Mesodermal cell (in vitro differentiated cells): ENCODE results near the gene RFTN1.

Experiments used
- H3K27ac ChIP-seq: 2 replicates; pipeline ENCODE4 v1.7.0; 2013; ENCODE audit warnings: mild to moderate bottlenecking, low read depth, low read length, moderate library complexity; ENCODE audit not compliant: severe bottlenecking
- H3K36me3 ChIP-seq: 2 replicates; pipeline ENCODE4 v1.7.1; 2013; ENCODE audit warnings: mild to moderate bottlenecking, low read length, moderate library complexity; ENCODE audit not compliant: control insufficient read depth, insufficient read depth
- H3K4me1 ChIP-seq: one replicate; pipeline ENCODE4 v1.7.1; 2013; ENCODE audit warnings: mild to moderate bottlenecking, low read length; ENCODE audit not compliant: insufficient read depth, control insufficient read depth, poor library complexity, severe bottlenecking
- H3K4me3 ChIP-seq: 2 replicates; pipeline ENCODE4 v1.7.0; 2013; ENCODE audit warnings: low read length, control low read depth, mild to moderate bottlenecking; ENCODE audit not compliant: insufficient read depth, poor library complexity, severe bottlenecking; ENCODE audit errors: extremely low read depth
- H3K9me3 ChIP-seq: 2 replicates; pipeline ENCODE4 v1.7.1; 2013; ENCODE audit warnings: mild to moderate bottlenecking, low read length, moderate library complexity; ENCODE audit not compliant: control insufficient read depth
- WGBS, 2 experiments: methylation state at CpG; one replicate each; pipeline ENCODE4 v1.1.5; 2013; ENCODE audit warnings: missing lambda C conversion rate in 2 of 2; ENCODE audit not compliant: insufficient coverage in 2 of 2; 5-methylcytosine and 5-hydroxymethylcytosine counted together

Gene RFTN1

DNA sequence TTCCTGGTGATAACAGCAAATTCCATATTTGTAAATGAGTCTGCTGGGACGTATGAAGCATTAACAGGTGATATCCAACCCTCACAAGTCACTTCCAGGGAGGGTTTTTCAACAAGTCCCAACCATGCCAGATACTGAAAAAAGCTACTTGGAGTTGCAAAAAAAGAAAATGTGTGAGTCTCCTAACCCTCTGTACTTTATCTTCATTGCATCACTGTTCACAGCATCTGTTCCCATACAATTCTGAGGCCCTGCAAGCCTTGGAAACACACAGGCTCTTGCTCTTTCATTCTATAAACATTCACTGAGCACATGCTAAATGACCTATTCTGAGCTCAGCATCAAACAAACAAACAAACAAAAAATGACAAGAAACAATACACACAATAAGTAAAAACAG lies 120.8 kb downstream of the RFTN1 start:
- no peak overlapping the region for H3K4me3 ChIP-seq
- H3K9me3 ChIP-seq, result no peaks in the 10 kb centered on the region
- no peaks in the 10 kb centered on the region for H3K4me1 ChIP-seq
- WGBS, 2 experiments, result no CpG with 5 or more reads among the region's 1 CpG
- H3K27ac ChIP-seq, result no peak overlapping the region
- H3K36me3 ChIP-seq, result no peaks in the 10 kb centered on the region

GRCh38 chr3:16392065-16392464 lies 121.4 kb downstream of the RFTN1 start:
- Histone ChIP-seq H3K4me3 (no peak overlapping the region), H3K4me1 (no peaks in the 10 kb centered on the region), H3K9me3 (no peaks in the 10 kb centered on the region), H3K36me3 (no peaks in the 10 kb centered on the region), H3K27ac (no peak overlapping the region)
- 80 to 86% methylated on average over 1 of the region's 1 CpG for WGBS, 2 experiments

GRCh38 chr3:16390581-16390980 lies 122.9 kb downstream of the RFTN1 start:
- WGBS, 2 experiments, result 88 to 94% methylated on average over 2 of the region's 2 CpGs

GRCh38 chr3:16388850-16389441 lies 124.6 kb downstream of the RFTN1 start:
- Histone ChIP-seq H3K4me1 (no peaks in the 10 kb centered on the region), H3K4me3 (no peak overlapping the region), H3K36me3 (no peaks in the 10 kb centered on the region), H3K9me3 (no peaks in the 10 kb centered on the region), H3K27ac (no peak overlapping the region)
- WGBS, 2 experiments, result no CpG with 5 or more reads among the region's 3 CpGs

More at GRCh38 chr3:16390581-16390980, 122.9 kb downstream of the RFTN1 start:
- Histone ChIP-seq H3K27ac (no peak overlapping the region), H3K4me3 (no peak overlapping the region), H3K9me3 (no peaks in the 10 kb centered on the region), H3K36me3 (no peaks in the 10 kb centered on the region), H3K4me1 (no peaks in the 10 kb centered on the region)

GRCh38 chr3:16386561-16386960 lies 126.9 kb downstream of the RFTN1 start:
- 79 to 94% methylated on average over 3 to 4 of the region's 4 CpGs for WGBS, 2 experiments
- no peaks in the 10 kb centered on the region for H3K36me3 ChIP-seq
- no peak overlapping the region for H3K27ac ChIP-seq
- H3K4me1 ChIP-seq, result no peaks in the 10 kb centered on the region
- H3K4me3 ChIP-seq, result no peak overlapping the region
- no peaks in the 10 kb centered on the region for H3K9me3 ChIP-seq

GRCh38 chr3:16385151-16385550 lies 128.3 kb downstream of the RFTN1 start:
- WGBS, 2 experiments, result 90% methylated on average over 5 of the region's 5 CpGs
- Histone ChIP-seq H3K4me1 (no peaks in the 10 kb centered on the region), H3K36me3 (no peaks in the 10 kb centered on the region), H3K4me3 (no peak overlapping the region), H3K9me3 (no peaks in the 10 kb centered on the region), H3K27ac (no peak overlapping the region)

DNA sequence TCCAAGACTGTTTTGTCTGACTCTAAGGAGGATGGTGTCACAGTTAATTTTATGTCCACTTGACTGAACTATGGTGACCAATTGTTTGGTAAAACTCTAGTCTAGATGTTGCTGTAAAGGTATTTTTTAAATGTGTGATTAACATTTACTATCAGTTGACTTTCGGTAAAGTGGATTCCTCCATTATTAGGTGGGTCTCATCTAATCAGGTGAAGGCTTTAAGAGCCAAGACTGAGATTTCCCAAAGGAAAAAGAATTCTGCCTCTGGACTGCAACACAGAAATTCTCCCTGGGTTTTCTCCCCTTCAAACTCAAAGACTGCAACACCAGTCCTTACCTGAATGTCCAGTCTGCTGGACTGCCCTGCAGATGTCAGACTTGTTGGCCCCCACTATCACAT lies 129.6 kb downstream of the RFTN1 start:
- Histone ChIP-seq H3K9me3 (no peaks in the 10 kb centered on the region), H3K36me3 (no peaks in the 10 kb centered on the region), H3K27ac (no peak overlapping the region), H3K4me3 (no peak overlapping the region), H3K4me1 (no peaks in the 10 kb centered on the region)
- no CpG with 5 or more reads among the region's 1 CpG for WGBS, 2 experiments

DNA sequence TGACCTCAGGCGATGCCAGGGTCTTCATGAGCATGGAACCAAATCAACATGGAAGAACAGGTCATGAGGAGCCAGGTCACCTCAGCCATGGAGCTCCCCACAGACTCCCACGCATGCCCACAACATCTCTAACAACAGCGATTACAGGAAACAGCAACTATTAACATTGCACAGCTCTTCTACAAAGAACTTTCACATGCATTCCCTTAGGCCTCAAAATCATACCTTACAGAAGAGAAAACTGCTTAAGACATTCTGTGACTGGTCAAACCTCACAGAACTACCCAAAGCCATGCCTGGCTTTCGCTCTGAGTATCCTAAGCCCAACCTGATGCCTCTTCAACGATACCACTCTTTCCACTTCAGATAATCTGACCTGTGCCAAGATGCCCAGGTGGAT lies 130.7 kb downstream of the RFTN1 start:
- Histone ChIP-seq H3K4me1 (no peaks in the 10 kb centered on the region), H3K27ac (no peak overlapping the region), H3K9me3 (no peaks in the 10 kb centered on the region), H3K36me3 (peaks cover 2% of the 10 kb centered on the region), H3K4me3 (no peak overlapping the region)
- WGBS, 2 experiments, result 96 to 100% methylated on average over 3 to 5 of the region's 5 CpGs

DNA sequence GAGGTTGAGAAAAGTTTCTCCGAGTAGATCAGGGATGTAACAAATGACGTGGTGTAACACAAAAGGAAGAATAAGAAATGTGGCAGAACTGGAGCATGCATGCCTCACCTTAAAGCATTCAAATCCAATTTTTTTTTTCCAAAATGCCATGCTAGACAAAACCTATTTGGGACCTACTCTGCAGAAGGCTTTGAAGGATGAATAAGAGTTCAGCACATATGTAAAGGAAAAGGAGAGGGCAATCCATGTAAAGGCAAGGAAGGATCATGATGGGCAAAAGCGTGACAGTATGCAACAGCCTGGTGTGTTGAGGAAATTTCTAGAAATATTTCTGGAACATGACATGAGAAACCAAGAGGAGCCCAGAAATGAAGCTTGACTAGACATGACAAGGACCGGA lies 132.1 kb downstream of the RFTN1 start:
- Histone ChIP-seq H3K27ac (no peak overlapping the region), H3K9me3 (no peaks in the 10 kb centered on the region), H3K4me3 (no peak overlapping the region), H3K4me1 (no peaks in the 10 kb centered on the region), H3K36me3 (peaks cover 15% of the 10 kb centered on the region)
- 93 to 98% methylated on average over 2 to 4 of the region's 4 CpGs for WGBS, 2 experiments

GRCh38 chr3:16380421-16380820 lies 133.1 kb downstream of the RFTN1 start:
- 83% methylated on average over 1 of the region's 1 CpG; no CpG with 5 or more reads in 1 of the 2 experiments for WGBS, 2 experiments
- Histone ChIP-seq H3K4me1 (no peaks in the 10 kb centered on the region), H3K9me3 (no peaks in the 10 kb centered on the region), H3K27ac (no peak overlapping the region), H3K4me3 (no peak overlapping the region), H3K36me3 (peaks cover 24% of the 10 kb centered on the region)

GRCh38 chr3:16379838-16380237 lies 133.7 kb downstream of the RFTN1 start:
- Histone ChIP-seq H3K36me3 (peaks cover 24% of the 10 kb centered on the region), H3K4me3 (no peak overlapping the region), H3K9me3 (no peaks in the 10 kb centered on the region), H3K27ac (no peak overlapping the region), H3K4me1 (no peaks in the 10 kb centered on the region)
- 100% methylated on average over 1 of the region's 2 CpGs; no CpG with 5 or more reads in 1 of the 2 experiments for WGBS, 2 experiments
